H1 (cell line): Measurements from ENCODE around the gene ANKRD7. TPM values are rescaled to one million over a fixed set of nuclear protein-coding genes. Genes with fewer than 3 reads are reported as not detected.

Source experiments
- CTCF ChIA-PET: fragments of 300-600 bp; sonication (Branson Sonifier 250); formaldehyde crosslinking; loops from one replicate; lab custom pipeline; 2021; ENCODE audit not compliant: partially characterized antibody; lab: Charles Lee
- POLR2A ChIA-PET: fragments of 300-600 bp; sonication (Branson Sonifier 250); formaldehyde crosslinking; loops from one replicate; lab custom pipeline; 2021; ENCODE audit warnings: inconsistent platforms; ENCODE audit not compliant: partially characterized antibody; lab: Charles Lee
- DNase-seq, 2 experiments: peaks; one replicate each; pipeline versions ENCODE4 v3.0.0 to v3.0.0-alpha.2; 2010 to 2022; ENCODE audit warnings: low spot score in 2 of 2, low read depth in 1 of 2, mixed read lengths in 1 of 2
- FAIRE-seq: peaks from 2 replicates; lab custom pipeline; 2011; peaks lifted over from hg19 to GRCh38; lab: Jason Lieb, UNC
- H2AFZ ChIP-seq: 2 replicates; pipeline ENCODE4 v1.8.1; 2012; ENCODE audit warnings: low read length, inconsistent platforms
- H2AK5ac ChIP-seq: 2 replicates; pipeline ENCODE4 v1.6.1; 2013; ENCODE audit warnings: low read depth, low read length
- H2BK120ac ChIP-seq: replicated peaks from 2 replicates; pipeline ENCODE3; 2013; ENCODE audit warnings: low read depth, low read length, inconsistent platforms
- H2BK12ac ChIP-seq: 2 replicates; pipeline ENCODE4 v1.6.1; 2013; ENCODE audit warnings: low read depth, low read length
- H2BK15ac ChIP-seq: 2 replicates; pipeline ENCODE4 v1.6.1; 2013; ENCODE audit warnings: low read length
- H2BK20ac ChIP-seq: 2 replicates; pipeline ENCODE4 v1.6.1; 2013; ENCODE audit warnings: low read length
- H2BK5ac ChIP-seq: 2 replicates; pipeline ENCODE4 v1.6.1; 2013; ENCODE audit warnings: low read depth, low read length
- H3K14ac ChIP-seq: 2 replicates; pipeline ENCODE4 v1.6.1; 2013; ENCODE audit warnings: inconsistent platforms; ENCODE audit not compliant: insufficient read length
- H3K18ac ChIP-seq: 2 replicates; pipeline ENCODE4 v1.6.1; 2013; ENCODE audit warnings: low read length; ENCODE audit errors: extremely low read depth
- H3K23ac ChIP-seq: 2 replicates; pipeline ENCODE4 v1.6.1; 2013; ENCODE audit warnings: inconsistent platforms; ENCODE audit not compliant: insufficient read length
- H3K23me2 ChIP-seq: 2 replicates; pipeline ENCODE4 v1.6.1; 2013; ENCODE audit warnings: low read depth, low read length
- H3K27ac ChIP-seq: 2 replicates; pipeline ENCODE4 v1.6.1; 2011; ENCODE audit warnings: low read depth, low read length, inconsistent platforms
- H3K27me3 ChIP-seq, 4 experiments: replicated peaks in 1 of 4; 1 replicate in 1 of 4; 2 replicates in 3 of 4; pipeline versions ENCODE4 v1.6.1 to v1.8.1; 2011 to 2013; ENCODE audit warnings: low read length in 3 of 4, mild to moderate bottlenecking in 3 of 4, inconsistent platforms in 2 of 4, mixed read lengths in 2 of 4, moderate library complexity in 1 of 4; ENCODE audit not compliant: control insufficient read depth in 3 of 4, insufficient read depth in 3 of 4; ENCODE audit errors: extremely low read depth in 1 of 4
- H3K36me3 ChIP-seq, 4 experiments: 2 replicates each; pipeline versions ENCODE4 v1.6.1 to v1.8.1; 2011 to 2013; ENCODE audit warnings: mild to moderate bottlenecking in 4 of 4, low read length in 3 of 4, moderate library complexity in 2 of 4, control low read depth in 1 of 4, inconsistent platforms in 1 of 4; ENCODE audit not compliant: insufficient read depth in 4 of 4, control insufficient read depth in 2 of 4
- H3K4ac ChIP-seq: replicated peaks from 2 replicates; pipeline ENCODE3; 2013; ENCODE audit warnings: low read length, low read depth, mixed read lengths, inconsistent platforms; ENCODE audit not compliant: insufficient read length
- H3K4me1 ChIP-seq, 4 experiments: replicated peaks in 1 of 4; 1 replicate in 1 of 4; 2 replicates in 3 of 4; pipeline versions ENCODE4 v1.6.1 to v1.8.1; 2011 to 2013; ENCODE audit warnings: low read length in 3 of 4, inconsistent platforms in 2 of 4, mixed read lengths in 1 of 4; ENCODE audit not compliant: insufficient read depth in 4 of 4, control insufficient read depth in 3 of 4
- H3K4me2 ChIP-seq, 2 experiments: 2 replicates each; pipeline versions ENCODE4 v1.6.1 to v1.8.1; 2011 to 2013; ENCODE audit warnings: low read depth in 2 of 2, low read length in 2 of 2, control low read depth in 1 of 2, inconsistent platforms in 1 of 2, mild to moderate bottlenecking in 1 of 2; ENCODE audit not compliant: insufficient read depth in 1 of 2
- H3K4me3 ChIP-seq, 4 experiments: fragments of 200-600, 300-600 bp in 1 of 4; sonication (generic), shearing (Covaris generic), sonication (Bioruptor Twin) in 1 of 4; 2 replicates each; pipeline versions ENCODE4 v1.5.1 to v1.8.1; 2011 to 2016; ENCODE audit warnings: low read length in 4 of 4, low read depth in 3 of 4, control low read depth in 2 of 4, inconsistent platforms in 2 of 4, mild to moderate bottlenecking in 2 of 4, mixed read lengths in 1 of 4, moderate library complexity in 1 of 4; ENCODE audit not compliant: insufficient read depth in 2 of 4; ENCODE audit errors: extremely low read depth in 1 of 4
- H3K56ac ChIP-seq: replicated peaks from 2 replicates; pipeline ENCODE3; 2013; ENCODE audit warnings: low read depth, mild to moderate bottlenecking, mixed read lengths, low read length, inconsistent platforms; ENCODE audit not compliant: insufficient read length
- H3K79me1 ChIP-seq: 2 replicates; pipeline ENCODE4 v1.6.1; 2013; ENCODE audit warnings: low read depth, low read length, control low read depth
- H3K79me2 ChIP-seq, 2 experiments: 2 replicates each; pipeline versions ENCODE4 v1.6.1 to v1.8.1; 2012 to 2013; ENCODE audit warnings: low read length in 2 of 2, mild to moderate bottlenecking in 2 of 2, inconsistent platforms in 1 of 2; ENCODE audit not compliant: insufficient read depth in 2 of 2, control insufficient read depth in 1 of 2
- H3K9ac ChIP-seq, 4 experiments: replicated peaks in 1 of 4; 1 replicate in 1 of 4; 2 replicates in 3 of 4; pipeline versions ENCODE4 v1.6.1 to v1.8.1; 2011 to 2013; ENCODE audit warnings: low read depth in 3 of 4, low read length in 3 of 4, control low read depth in 2 of 4, mild to moderate bottlenecking in 2 of 4, moderate library complexity in 2 of 4, inconsistent platforms in 1 of 4; ENCODE audit errors: extremely low read depth in 1 of 4
- H3K9me3 ChIP-seq, 2 experiments: 2 replicates each; pipeline versions ENCODE4 v1.6.1 to v1.8.1; 2012 to 2013; ENCODE audit warnings: mild to moderate bottlenecking in 2 of 2, moderate library complexity in 2 of 2, control low read depth in 1 of 2, inconsistent platforms in 1 of 2, low read depth in 1 of 2, low read length in 1 of 2, mixed read lengths in 1 of 2; ENCODE audit not compliant: insufficient read depth in 2 of 2
- H4K20me1 ChIP-seq, 2 experiments: replicated peaks in 1 of 2; 2 replicates each; pipeline versions ENCODE3 to v1.8.1; 2011 to 2013; ENCODE audit warnings: inconsistent platforms in 2 of 2, low read length in 2 of 2, mild to moderate bottlenecking in 1 of 2; ENCODE audit not compliant: insufficient read depth in 2 of 2, control insufficient read depth in 1 of 2
- H4K5ac ChIP-seq: 2 replicates; pipeline ENCODE4 v1.6.1; 2013; ENCODE audit warnings: low read length, low read depth, mixed read lengths, inconsistent platforms; ENCODE audit not compliant: insufficient read length
- H4K8ac ChIP-seq: 2 replicates; pipeline ENCODE4 v1.8.0; 2013; ENCODE audit warnings: mild to moderate bottlenecking, moderate library complexity, low read length, inconsistent platforms; ENCODE audit not compliant: insufficient read depth; ENCODE audit errors: extremely low read depth
- H4K91ac ChIP-seq: replicated peaks from 2 replicates; pipeline ENCODE3; 2013; ENCODE audit warnings: low read length, mixed read lengths, inconsistent platforms; ENCODE audit not compliant: insufficient read length
- BCL11A ChIP-seq, 2 experiments: IDR thresholded peaks; one replicate each; pipeline ENCODE4 v1.6.1; 2011; ENCODE audit warnings: low read depth in 2 of 2, low read length in 2 of 2, mild to moderate bottlenecking in 2 of 2
- CTCF ChIP-seq, 3 experiments: IDR thresholded peaks; 1 replicate in 2 of 3; 2 replicates in 1 of 3; pipeline versions ENCODE4 v1.5.1 to v1.6.1; 2011; ENCODE audit warnings: low read length in 3 of 3, mild to moderate bottlenecking in 3 of 3, inconsistent platforms in 2 of 3, low read depth in 1 of 3, moderate library complexity in 1 of 3; ENCODE audit not compliant: insufficient read depth in 1 of 3; ENCODE audit errors: control extremely low read depth in 1 of 3
- RAD21 ChIP-seq, 2 experiments: IDR thresholded peaks in 1 of 2; conservative IDR thresholded peaks in 1 of 2; 2 replicates each; pipeline ENCODE4 v1.6.1; 2011; ENCODE audit warnings: low read depth in 2 of 2, low read length in 2 of 2, improper control_type of control experiment in 1 of 2, inconsistent platforms in 1 of 2, mild to moderate bottlenecking in 1 of 2, moderate library complexity in 1 of 2
- SIRT6 ChIP-seq: IDR thresholded peaks from one replicate; pipeline ENCODE4 v1.7.1; 2012; ENCODE audit warnings: low read length, inconsistent platforms
- SIX5 ChIP-seq: IDR thresholded peaks from 2 replicates; pipeline ENCODE4 v1.6.1; 2011; ENCODE audit warnings: mild to moderate bottlenecking, low read depth, low read length
- TCF12 ChIP-seq: IDR thresholded peaks from 2 replicates; pipeline ENCODE4 v1.6.1; 2011; ENCODE audit warnings: low read depth, mild to moderate bottlenecking, low read length
- USF2 ChIP-seq: IDR thresholded peaks from 2 replicates; pipeline ENCODE4 v1.6.1; 2011; ENCODE audit warnings: low read length, improper control_type of control experiment
- WGBS, 2 experiments: shearing (Covaris generic) in 1 of 2; methylation state at CpG; one replicate each; pipeline versions ENCODE4 v1.1.6 to v1.1.7; 2013 to 2015; ENCODE audit warnings: low lambda C conversion rate in 2 of 2, mixed read lengths in 2 of 2, inconsistent platforms in 1 of 2, low coverage in 1 of 2, missing lambda C conversion rate in 1 of 2; ENCODE audit not compliant: insufficient replicate concordance in 2 of 2, insufficient coverage in 1 of 2, insufficient read length in 1 of 2; ENCODE audit errors: extremely low coverage in 1 of 2, missing lambda C conversion rate in 1 of 2; 5-methylcytosine and 5-hydroxymethylcytosine counted together
- polyA plus RNA-seq, 7 experiments: library from polyadenylated mRNA; depleted of rRNA in 3 of 7; stranded (reverse) in 5 of 7; unstranded in 2 of 7; fragments of >200 nt in 5 of 7; fragments of 200-250 nt in 2 of 7; gene quantifications; 1 replicate in 5 of 7; 2 replicates in 1 of 7; 4 replicates in 1 of 7; pipeline versions ENCODE4 v1.2.1 to v1.2.3, GENCODE V29; 2011 to 2013; ENCODE audit warnings: missing spikeins in 2 of 7, mixed read lengths in 2 of 7
- total RNA-seq: library from RNA; stranded (reverse); fragmentation: NEBNext Ultra II Directional; extraction: Animal tissue kit (Norgen Biotek cat#: 25700); gene quantifications from 2 replicates; pipeline ENCODE4 v1.2.1, GENCODE V29; 2021

The ANKRD7 gene
- total and polyA plus RNA-seq, 2 of the 8 experiments (the other 6 are each of a cell fraction or from before 2014, with no cell fraction given), result not detected

GRCh38 chr7:118195837-118196474 lies 28.5 kb upstream of the ANKRD7 start:
- H3K79me2 ChIP-seq, result no peaks in the 10 kb centered on the region
- CTCF ChIA-PET, result interaction anchor here (0.6 to 2.2 kb wide), 19 partner anchors 8 to 1989 kb away, joined by 3 to 9 read pairs (median 3); no protein-coding TSS in a partner anchor
- WGBS, 2 experiments, result 52% methylated on average over 6 of the region's 6 CpGs; no CpG with 5 or more reads in 1 of the 2 experiments
- H3K23ac ChIP-seq, result no peak overlapping the region
- no peak overlapping the region for H3K4me3 ChIP-seq
- TF ChIP-seq SIX5, result no peak
- TF ChIP-seq BCL11A (IDR thresholded peaks at IDR 0.05; ENCODE audit: low read depth in 2 of 2, low read length in 2 of 2), result no peak
- peak; percentile 64 to 67 for TF ChIP-seq RAD21 (IDR thresholded peaks at IDR 0.05 in 1 of 2, conservative IDR thresholded peaks at IDR 0.05 in 1 of 2; ENCODE audit: low read depth in 2 of 2, low read length in 2 of 2)
- no peak for TF ChIP-seq USF2
- peak in 2 of 3 experiments; percentile 39 to 75; a peak in 2 of 4 replicates for TF ChIP-seq CTCF (IDR thresholded peaks at IDR 0.05; ENCODE audit: control extremely low read depth in 1 of 3, insufficient read depth in 1 of 3, low read depth in 1 of 3, low read length in 3 of 3)
- no peak for TF ChIP-seq TCF12
- no peak for TF ChIP-seq SIRT6
- TF ChIP-seq, all 59 proteins: peak for 2
- no peaks in the 10 kb centered on the region for H3K23me2 ChIP-seq
- no peaks in the 10 kb centered on the region for H3K79me1 ChIP-seq
- H3K4ac ChIP-seq, result no peak overlapping the region
- H2BK15ac ChIP-seq, result no peak overlapping the region
- H2BK20ac ChIP-seq, result no peak overlapping the region
- H2BK120ac ChIP-seq, result no peak overlapping the region
- no peaks in the 10 kb centered on the region for H3K4me1 ChIP-seq
- H3K36me3 ChIP-seq, result peaks cover 0 to 18% (median 2%) of the 10 kb centered on the region in 4 experiments; a peak in 3 of 8 replicates
- H4K91ac ChIP-seq, result no peak overlapping the region
- no peak overlapping the region for H3K4me2 ChIP-seq
- FAIRE-seq (peak; percentile 87), DNase-seq (peak in 1 of 2 experiments; percentile 55)
- H2BK12ac ChIP-seq, result no peak overlapping the region
- no peaks in the 10 kb centered on the region for H4K20me1 ChIP-seq
- H3K27me3 ChIP-seq, result no peaks in the 10 kb centered on the region
- H2BK5ac ChIP-seq, result no peak overlapping the region
- no peak overlapping the region for H3K14ac ChIP-seq
- H4K5ac ChIP-seq, result no peak overlapping the region
- H3K9me3 ChIP-seq, result no peaks in the 10 kb centered on the region
- POLR2A ChIA-PET, result interaction anchor here (1.2 kb wide), 1 partner anchor 10 kb away, joined by 5 read pairs; no protein-coding TSS in a partner anchor
- no peak overlapping the region for H3K9ac ChIP-seq
- no peak overlapping the region for H2AFZ ChIP-seq
- H3K56ac ChIP-seq, result no peak overlapping the region
- H3K18ac ChIP-seq, result no peak overlapping the region
- H4K8ac ChIP-seq, result no peak overlapping the region
- H2AK5ac ChIP-seq, result no peak overlapping the region
- no peak overlapping the region for H3K27ac ChIP-seq
